ENCODE data around the gene MARCHF5.
"Not testable (repeated sequence)": the region's sequence is repeated elsewhere in the genome, so short reads cannot be mapped to it uniquely, and the experiment has no call there.

The MARCHF5 gene

DNA sequence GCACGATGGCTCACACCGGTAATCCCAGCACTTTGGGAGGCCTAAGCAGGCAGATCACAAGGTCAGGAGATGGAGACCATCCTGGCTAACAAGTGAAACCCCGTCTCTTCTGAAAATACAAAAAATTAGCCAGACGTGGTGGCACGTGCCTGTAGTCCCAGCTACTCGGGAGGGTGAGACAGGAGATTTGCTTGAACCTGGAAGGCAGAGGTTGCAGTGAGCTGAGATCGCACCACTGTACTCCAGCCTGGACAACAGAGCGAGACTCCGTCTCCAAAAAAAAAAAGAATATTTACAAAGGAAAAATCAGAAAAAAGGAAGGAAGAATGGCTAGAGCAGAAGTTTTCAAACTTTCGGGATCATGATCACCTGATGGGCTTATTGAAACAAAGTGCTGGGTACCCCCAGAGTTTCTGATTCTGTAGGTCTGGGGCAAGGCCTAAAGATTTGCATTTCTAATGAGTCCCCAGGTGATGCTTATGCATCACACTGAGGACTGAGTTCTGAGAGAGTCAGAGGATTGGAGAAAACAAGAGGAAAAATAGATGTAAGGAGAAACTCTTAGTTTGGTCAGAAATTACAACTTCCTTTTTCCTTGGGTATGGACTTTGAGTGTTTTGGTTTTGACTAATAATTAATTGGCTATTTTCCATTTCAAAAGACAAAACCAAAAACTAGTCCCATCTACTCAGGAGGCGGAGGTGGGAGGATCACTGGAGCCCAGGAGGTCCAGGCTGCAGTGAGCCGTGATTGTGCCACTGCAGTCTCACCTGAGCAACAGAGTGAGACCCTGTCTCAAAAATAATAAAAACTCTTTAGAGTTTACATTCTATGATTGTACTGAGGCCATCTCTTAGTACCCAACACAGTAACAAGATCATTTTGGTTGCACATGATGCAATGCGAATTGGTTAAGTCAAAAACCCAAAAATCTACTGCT, 14.4 kb downstream of the MARCHF5 start:
- DNase-seq: no peak

DNA sequence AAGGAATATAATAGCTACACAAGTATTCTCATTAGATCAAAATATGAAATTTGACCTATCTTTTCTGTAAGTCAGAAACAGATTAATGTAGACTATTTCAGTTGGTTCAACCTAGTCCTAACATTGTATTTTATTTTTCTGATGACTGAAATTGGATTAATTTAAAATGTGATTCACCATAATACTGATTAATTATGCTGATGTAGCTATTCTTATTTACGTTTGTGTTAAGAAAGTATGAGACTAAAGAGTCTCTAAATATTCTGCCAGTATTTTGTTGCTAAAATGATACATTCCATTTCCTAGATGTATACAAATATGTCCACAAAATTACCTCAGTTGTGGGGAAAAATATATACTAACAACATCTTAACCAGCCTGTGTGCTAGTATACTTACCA, 18.3 kb downstream of the MARCHF5 start:
- no peak for DNase-seq

DNA sequence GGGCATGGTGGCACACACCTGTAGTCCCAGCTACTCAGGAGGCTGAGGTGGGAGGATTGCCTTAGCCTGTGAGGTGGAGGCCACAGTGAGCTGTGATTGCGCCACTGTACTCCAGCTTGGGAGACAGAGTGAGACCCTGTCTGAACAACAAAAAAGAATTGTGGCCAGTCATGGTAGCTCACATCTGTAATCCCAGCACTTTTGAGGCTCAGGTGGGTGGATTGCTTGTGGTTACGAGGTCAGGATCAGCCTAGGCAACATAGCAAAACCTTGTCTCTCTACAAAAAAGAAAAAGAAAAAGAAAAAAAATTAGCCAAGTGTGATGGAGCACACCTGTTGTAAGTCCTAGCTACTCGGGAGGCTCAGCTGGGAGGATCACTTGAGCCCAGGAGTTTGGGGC, 22.8 kb downstream of the MARCHF5 start:
- no peak for DNase-seq

DNA sequence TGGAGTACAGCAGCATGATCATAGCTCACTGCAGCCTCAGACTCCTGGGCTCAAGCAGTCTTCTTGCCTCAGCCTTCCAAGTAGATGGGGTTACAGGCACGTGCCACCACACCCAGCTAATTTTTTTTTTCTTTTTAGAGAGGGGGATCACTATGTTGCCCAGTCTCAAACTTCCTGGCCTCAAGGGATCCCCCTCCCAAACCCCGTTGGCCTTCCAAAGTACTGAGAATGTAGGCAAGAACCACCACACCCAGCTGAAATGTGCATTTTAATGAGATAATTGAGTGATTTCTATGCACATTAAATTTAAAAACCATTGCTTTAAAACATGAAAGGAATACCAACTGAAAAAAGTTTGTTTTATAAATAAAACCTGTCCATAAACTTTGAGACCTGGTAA, 25.6 kb downstream of the MARCHF5 start:
- no peak for DNase-seq

DNA sequence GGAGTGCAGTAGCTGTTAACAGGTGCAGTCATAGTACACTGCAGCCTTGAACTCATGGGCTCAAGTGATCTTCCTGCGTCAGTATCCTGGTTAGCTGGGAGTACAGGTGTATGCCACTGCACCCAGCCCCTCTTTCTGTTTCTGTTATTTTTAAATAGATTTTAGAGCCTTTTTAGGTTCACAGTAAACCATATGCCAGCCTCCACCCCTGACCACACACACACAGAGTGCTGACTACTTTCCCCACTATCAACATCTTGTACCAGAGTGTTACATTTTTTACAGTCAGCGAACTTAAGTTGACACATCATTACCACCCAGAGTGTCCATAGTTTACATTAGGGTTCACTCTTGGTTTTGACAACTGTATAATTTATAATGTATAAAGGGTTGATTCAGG, 32.1 kb downstream of the MARCHF5 start:
- no peak for DNase-seq

DNA sequence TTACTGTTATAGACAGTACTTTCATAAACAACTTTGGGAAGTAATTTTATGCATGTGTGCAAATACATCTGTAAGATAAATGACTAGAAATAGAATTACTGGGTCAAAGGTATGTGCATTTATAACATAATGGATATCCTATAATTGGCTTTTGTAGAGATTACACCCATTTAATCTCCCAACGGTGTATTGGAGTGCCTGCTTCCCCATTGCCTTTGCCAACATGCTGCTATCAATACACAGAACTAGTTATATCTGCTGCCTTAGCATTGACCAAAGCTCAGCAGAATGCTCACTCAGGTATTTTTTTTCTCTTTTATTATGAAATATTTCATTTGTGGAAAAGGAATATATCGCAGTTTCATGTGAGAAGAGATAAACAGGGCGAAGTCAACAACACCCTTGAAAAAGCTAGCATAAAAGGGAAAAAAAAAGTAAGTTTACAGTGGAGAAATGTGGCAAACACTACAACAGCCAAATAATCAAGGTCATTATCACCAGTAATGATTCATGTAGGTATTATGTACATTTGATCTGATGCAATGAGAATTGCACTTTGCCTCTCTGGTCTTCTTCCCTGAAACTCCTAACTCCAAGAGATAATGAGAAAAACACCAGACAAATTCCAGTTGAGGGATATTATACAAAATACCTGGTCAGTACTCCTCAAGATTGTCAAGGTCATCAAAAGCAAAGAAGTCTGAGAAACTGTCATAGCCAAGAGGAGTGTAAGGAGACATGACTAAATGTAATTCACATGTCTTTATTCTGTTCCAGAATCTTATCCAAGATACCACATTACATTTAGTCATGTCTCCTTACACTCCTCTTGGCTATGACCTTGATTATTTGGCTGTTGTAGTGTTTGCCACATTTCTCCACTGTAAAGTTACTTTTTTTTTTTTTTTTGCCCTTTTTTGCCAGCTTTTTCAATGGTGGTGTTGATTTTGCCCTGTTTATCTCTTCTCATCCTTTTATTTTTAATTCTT, 36.8 kb downstream of the MARCHF5 start:
- DNase-seq: no peak

DNA sequence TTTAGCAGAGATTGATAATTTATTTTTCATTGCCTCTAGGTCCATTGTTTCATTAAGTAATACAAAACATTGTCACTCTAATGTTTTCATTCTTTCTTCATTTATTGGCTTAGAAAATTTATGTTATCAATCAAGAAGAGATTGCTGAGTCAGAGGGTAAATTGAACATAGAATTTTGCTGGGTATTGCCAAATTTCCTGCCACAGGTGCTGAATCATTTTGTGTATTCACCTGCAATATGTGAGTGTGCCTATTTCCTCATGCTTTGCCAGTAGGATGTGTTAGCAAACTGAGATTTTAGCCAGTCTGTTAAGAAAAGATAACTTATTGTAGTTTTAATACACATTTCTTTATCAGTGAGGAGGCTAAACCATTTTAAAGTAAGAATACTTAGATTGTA, 38.0 kb downstream of the MARCHF5 start:
- DNase-seq: no peak

DNA sequence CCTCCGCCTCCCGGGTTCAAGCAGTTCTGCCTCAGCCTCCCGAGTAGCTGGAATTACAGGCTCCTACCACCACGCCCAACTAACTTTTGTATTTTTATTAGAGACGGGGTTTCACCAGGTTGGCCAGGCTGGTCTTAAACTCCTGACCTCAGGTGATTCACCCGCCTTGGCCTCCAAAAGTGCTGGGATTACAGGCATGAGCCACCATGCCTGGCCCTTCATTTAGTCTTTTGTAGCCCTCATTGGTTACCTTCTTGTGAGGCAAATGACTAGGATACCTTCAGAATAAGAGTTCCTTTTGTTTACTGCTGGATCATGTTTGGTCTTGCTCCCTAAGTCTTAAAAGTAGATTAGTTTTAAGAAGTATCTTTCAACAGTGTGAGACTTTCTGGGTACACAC, 39.0 kb downstream of the MARCHF5 start:
- DNase-seq: not testable (repeated sequence)

DNA sequence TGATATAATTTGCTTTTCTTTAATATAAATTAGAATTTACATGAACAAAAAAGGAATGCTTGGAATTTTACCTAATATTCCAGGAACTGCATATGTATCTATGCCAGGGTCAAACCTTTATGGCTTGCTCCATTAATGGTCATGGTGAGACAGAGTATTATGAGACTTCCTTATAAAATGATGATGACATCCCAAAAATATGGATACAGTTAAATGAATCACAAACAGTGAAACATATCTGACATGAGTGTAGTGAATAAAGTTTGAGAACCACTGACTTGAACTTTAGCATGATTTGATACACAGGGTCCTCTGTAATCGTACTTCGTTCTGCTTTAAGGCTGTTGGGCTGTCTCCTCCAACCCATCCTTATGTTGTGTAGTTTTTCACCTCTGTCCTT, 51.8 kb downstream of the MARCHF5 start:
- no peak for DNase-seq

DNA sequence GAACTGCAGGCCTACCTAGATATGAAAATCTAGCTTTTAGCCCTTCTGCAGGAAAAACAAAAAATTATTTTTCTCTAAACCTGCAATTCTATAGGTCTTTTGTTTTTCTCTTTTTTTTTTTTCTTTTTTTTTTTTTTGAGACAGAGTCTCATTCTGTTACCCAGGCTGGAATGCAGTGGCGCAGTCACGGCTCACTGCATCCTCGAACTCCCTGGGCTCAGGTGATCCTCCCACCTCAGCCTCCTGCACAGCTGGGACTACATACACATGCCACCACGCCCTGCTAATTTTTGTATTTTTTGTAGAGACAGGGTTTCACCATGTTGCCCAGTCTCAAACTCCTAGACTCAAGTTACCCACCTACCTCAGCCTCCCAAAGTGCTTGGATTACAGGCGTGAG, 54.6 kb downstream of the MARCHF5 start:
- not testable (repeated sequence) for DNase-seq

DNA sequence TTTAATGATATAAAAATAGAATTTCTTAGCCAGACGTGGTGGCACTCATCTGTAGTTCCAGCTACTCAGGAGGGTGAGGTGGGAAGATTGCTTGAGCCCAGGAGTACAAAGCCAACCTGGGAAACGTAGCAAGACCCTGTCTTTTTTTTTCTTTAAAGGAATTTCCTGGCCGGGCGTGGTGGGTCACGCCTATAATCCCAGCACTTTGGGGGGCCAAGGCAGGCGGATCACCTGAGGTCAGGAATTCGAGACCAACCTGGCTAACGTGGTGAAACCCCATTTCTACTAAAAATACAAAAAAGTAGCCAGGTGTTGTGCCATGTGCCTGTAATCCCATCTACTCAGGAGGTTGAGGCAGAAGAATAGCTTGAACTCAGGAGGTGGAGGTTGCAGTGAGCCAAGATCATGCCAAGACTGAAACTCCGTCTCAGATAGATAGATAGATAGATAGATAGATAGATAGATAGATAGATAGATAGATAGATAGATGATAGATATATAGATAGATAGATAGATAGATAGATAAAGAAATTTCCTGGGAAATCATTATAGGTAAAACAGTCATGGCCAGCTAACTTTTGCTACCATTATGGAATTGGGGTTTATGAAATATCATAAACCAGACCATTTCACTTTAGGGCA, 56.2 kb downstream of the MARCHF5 start:
- not testable (repeated sequence) for DNase-seq

DNA sequence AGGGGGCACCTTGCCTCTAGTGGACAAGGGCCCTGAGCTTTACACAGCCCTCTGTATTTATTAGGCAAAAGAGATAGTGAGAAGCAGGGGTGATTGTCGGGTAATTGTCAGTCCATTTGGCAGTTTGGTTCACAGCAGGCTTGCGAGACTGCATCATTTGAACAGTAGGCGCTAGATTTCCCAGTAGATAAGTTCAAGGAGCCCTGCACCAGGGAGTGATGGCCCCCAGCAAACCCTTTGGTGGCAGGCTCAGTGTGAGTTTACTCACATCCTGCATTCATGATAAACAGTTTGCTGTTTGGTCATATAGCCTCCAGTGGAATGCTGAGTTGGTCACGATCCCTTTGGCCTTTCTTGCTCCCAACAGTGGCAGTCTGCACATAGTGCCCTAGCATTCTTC, 59.4 kb downstream of the MARCHF5 start:
- no peak for DNase-seq

DNA sequence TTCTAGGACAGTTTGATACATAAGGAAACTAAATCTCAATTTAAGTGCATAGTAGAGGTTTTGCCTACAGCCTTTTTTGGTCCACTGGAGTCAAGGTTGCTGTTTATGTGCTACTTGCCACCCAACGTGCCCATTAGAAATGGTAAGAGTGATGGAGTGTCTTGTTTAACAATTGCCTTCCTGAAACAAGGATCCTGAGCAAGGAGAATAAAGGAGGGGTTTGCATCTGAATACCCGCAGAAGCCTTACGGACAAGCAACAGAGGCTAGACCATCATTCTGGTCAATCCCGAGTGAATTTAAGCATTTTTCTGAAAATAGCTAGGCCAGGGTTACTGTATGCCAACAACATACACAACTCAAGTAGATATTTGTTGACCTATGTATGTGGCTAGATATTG, 63.6 kb downstream of the MARCHF5 start:
- DNase-seq: no peak

DNA sequence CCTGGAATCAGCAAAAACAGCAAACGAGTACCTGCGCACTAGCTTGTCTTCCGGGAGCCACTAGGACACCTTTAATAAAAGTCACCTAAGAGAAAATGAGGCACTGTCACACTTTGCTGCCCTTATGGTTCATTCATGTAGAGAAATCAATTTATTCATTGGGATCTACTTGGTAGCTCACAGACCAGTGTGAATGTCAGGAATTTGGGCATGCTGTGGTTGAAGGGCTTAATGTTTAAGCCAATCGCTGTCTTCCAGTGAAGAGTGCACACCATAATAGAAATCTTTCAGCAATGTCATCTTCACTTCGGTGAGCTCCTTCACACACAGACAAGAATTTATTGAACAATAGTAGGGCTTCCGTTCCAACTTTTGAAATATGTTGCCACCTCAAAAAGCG, 65.1 kb downstream of the MARCHF5 start:
- DNase-seq: no peak

DNA sequence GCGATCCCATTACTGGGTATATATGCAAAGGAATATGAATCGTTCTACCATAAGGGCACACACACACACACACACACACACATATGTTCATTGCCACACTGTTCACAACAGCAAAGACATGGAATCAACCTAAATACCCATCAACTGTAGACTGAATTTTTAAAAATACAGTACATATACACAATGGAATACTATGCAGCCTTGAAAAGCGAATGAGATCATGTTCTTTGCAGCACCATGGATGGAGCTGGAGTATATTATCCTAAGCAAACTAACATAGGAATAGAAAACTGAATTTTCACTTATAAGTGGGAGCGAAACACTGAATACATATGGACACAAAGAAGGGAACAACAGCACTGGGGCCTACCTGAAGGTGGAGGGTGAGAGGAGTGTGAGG, 72.5 kb downstream of the MARCHF5 start:
- DNase-seq: no peak

DNA sequence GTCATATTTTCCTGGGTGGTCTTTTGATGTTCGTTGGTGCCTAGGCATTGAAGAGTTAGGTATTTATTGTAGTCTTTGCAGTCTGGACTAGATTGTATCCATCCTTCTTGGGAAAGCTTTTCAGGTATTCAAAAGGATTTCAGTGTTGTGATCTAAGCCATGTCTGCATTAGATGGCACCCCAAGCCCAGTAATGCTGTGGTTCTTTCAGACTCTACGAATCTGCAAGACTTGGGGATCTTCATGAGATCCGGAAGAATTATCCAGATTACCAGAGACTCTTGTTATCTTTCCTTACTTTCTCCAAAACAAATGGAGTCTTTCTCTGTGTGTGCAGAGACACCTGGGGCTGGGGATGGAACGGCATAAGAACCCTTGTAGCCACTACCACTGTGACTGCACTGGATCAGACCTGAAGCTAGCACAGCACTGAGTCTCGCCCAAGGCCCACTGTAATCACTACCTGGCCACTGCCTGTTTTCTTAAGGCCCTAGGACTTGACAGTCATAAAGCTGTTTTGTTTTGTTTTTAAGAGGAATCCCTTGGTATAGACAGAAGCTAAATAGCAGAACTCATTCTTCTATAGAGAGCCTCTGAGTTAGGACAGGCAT, 75.5 kb downstream of the MARCHF5 start:
- DNase-seq: no peak

DNA sequence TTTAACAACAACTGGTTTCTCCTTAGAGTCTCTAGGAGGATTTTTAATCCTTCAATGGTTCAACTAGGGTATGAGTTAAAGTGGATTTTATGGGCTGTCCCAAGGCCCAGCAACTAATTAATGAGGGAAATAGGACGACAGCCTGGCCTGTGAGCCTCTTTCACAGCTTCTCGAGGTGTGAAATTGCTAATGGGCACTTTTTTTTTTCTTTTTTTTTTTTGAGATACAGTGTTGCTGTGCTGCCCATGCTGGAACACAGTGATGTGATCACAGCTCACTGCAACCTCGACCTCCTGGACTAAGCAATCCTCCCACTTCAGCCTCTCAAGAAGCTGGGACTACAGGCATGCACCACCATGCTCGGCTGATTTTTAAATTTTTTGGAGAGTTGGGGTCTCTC, 87.0 kb downstream of the MARCHF5 start:
- DNase-seq: no peak

DNA sequence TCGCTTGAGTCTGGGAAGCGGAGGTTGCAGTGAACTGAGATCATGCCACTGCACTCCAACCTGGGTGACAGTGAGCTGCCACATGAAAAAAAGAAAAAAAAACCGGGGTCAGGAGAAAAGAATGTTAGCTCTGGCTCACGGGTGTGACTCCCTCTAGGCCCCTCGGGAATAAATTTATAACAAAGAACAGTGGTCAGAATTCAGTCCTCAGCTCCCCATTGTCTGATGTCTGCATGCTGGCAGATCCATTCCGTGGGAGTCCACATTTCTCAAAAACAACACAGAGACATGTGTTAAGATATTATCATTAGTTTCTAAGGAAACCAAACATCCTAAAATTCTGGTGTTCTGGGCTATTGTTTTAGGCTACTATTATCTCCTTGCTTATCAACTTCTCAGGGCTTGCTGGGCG, 90.6 kb downstream of the MARCHF5 start:
- no peak for DNase-seq

DNA sequence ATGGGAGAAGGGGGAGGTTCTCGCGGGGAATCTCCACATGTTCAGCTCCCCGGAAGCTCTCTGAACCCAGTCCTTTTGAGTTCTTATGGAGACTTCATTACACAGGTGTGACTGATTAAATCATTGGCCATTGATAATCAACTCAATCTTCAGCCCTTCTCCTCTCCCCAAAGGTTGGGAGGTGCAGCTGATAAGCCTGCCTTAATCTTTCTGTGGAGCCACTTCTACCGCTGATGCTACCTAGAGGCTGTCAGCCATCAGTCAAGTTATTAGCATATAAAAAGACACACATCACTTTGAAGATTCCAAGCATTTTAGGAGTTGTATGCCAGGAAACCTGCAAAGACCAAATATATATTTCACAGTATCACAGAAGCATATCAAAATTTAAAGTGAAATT, 91.7 kb downstream of the MARCHF5 start:
- DNase-seq: no peak

DNA sequence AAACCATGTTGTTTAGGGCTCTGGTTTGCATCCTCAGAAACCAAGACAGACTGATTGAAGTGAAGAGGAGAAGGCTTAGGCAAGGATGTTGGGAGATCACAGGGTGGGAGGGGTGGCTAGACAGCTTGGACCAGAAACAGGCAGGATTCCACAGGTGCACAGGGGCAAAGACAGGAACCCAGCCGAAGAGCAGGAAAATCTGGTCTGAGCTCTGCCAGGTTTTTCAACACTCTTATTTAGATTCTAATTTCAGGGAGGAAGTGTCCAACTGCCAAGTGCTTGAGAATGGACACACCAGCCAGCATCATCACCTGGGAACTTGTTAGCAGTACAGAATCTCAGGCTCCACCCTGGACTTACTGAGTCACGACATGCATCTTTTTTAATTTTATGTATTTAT, 93.8 kb downstream of the MARCHF5 start:
- no peak for DNase-seq

DNA sequence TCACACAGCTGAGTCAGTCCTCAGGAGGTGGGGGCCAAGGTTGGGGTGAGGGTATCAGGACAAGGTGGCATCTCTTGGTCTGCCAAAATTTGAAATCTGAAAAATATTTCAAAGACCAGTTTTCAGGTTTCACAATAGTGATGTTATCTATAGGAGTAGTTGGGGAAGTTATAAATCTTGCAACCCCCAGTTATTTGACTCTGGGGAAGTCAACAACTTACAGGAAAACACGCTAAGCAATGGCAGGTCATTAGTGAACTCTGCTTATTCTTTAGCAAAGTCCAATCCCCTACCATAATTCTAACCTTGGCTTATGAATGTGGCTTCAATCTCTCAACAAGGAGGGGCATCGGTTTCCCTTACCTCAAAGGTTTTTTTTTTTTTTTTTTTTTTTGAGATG, 94.9 kb downstream of the MARCHF5 start:
- no peak for DNase-seq

DNA sequence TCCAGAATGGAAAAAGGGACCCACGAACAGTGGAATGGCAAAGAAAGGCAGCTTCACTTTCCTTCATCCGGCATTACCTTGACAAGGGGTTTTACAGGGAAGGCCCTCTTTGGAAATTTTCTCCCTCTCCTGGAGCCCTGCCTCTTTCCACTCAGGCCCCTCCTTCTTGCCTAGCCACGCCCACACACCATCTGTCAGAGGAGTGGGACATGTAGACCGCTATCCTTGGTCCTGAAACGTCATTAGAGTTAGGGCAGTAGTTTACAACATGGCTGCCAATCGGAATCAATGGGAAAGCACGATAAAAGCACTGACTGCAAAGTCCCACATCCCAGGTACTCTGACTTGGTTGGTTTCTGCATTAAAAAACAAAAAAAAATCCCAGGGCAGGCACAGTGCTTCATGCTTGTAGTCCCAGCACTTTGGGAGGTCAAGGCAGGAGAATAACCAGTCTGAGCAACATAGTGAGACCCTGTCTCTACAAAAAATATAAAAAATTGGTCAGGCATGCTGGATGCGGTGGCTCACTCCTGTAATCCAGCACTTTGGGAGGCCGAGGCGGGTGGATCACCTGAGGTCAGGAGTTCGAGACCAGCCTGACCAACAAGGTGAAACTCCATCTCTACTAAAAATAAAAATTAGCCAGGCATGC, 96.4 kb downstream of the MARCHF5 start:
- no peak for DNase-seq

All from CD4-positive, alpha-beta T cell treated with Interferon alpha-2 for 1 hour (primary cell).